NB4 (cell line): ENCODE data around the gene ATAD1.
A peak's percentile ranks its signal among the peaks of the same experiment; 100 is the strongest.

Experiments used
- DNase-seq: peaks from one replicate; pipeline ENCODE4 v3.0.0; 2010; ENCODE audit warnings: low read depth
- H3K4me3 ChIP-seq: one replicate; pipeline ENCODE4 v1.5.1; 2011; ENCODE audit warnings: mild to moderate bottlenecking, low read depth, low read length, moderate library complexity
- MYC ChIP-seq: IDR thresholded peaks from 2 replicates; pipeline ENCODE4 v1.6.1; 2011; ENCODE audit warnings: low read depth, low read length
- POLR2A ChIP-seq: IDR thresholded peaks from 2 replicates; pipeline ENCODE4 v1.6.1; 2011; ENCODE audit warnings: mild to moderate bottlenecking; ENCODE audit not compliant: insufficient read length; ENCODE audit errors: extremely low read depth
- TF ChIP-seq, protein P1 (sequence below): IDR thresholded peaks from 2 replicates; pipeline ENCODE4 v1.6.1; 2011; ENCODE audit warnings: low read depth, low read length
- TF ChIP-seq, protein P2 (sequence below): IDR thresholded peaks from one replicate; pipeline ENCODE4 v1.5.1; 2012; ENCODE audit warnings: low read depth, low read length

Gene ATAD1

DNA sequence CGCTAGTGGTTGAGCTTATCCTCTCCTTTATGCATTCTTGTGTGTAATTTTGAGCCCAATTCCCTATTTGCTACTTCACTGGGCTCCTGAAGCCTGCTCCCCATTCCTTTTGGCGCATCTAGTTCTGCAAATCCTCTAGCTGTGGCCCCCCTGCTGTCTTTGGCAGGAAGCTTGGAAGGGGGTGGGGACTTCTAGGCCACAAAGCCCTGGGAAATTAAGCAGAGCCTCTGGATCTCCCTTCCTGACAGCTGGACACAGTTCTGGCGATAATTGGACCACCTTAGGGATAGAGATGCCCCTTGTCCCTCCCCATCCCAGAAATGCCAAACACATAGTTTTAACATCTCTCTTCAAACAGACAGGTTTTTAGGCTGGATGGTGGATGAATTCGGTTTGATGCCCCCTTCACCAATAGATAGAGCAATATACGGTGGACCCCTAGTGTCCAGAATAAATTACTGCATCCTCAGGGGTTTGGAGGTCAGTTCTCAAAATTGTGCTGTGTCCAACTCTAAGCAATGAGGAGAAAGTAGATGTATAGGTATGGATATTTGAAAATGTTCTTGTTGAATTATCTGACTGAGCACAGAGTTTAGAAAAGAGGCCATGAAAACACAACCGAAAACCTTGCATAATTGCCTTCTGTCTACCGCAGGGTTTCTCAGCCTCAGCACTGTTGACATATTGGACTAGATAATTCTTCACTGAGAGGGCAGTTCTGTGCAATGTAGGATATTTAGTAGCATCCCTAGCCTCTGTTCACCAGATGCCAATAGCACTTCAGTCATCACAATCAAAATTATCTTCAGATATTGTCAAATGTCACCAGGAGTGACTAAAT is 82.8 kb downstream of the ATAD1 start:
- DNase-seq, result peak; percentile 63
- H3K4me3 ChIP-seq, result no peak overlapping the region
- TF ChIP-seq, protein P1, sequence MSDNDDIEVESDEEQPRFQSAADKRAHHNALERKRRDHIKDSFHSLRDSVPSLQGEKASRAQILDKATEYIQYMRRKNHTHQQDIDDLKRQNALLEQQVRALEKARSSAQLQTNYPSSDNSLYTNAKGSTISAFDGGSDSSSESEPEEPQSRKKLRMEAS, result no peak
- TF ChIP-seq, protein P2, sequence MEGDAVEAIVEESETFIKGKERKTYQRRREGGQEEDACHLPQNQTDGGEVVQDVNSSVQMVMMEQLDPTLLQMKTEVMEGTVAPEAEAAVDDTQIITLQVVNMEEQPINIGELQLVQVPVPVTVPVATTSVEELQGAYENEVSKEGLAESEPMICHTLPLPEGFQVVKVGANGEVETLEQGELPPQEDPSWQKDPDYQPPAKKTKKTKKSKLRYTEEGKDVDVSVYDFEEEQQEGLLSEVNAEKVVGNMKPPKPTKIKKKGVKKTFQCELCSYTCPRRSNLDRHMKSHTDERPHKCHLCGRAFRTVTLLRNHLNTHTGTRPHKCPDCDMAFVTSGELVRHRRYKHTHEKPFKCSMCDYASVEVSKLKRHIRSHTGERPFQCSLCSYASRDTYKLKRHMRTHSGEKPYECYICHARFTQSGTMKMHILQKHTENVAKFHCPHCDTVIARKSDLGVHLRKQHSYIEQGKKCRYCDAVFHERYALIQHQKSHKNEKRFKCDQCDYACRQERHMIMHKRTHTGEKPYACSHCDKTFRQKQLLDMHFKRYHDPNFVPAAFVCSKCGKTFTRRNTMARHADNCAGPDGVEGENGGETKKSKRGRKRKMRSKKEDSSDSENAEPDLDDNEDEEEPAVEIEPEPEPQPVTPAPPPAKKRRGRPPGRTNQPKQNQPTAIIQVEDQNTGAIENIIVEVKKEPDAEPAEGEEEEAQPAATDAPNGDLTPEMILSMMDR, result peak; percentile 78
- no peak for TF ChIP-seq POLR2A
- TF ChIP-seq MYC, result no peak

DNA sequence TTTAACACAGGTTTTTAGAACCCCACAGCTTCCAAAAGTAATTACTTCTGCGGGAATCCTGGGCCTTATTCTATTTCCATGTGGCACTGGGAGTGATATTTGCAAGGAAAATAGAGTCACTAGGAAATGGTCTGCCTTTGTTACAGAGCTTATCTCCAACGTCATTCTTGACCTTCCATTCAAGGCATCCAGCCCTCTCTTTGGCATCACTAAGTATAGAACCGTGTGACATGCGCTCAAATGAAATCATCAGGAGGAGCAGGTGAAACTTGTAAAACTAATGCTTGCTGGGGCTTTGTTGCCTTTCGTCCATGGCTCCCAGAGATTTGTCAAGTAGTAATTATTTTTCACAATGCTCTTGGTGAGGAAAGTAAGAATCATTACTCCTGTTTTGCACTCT is 84.9 kb downstream of the ATAD1 start:
- TF ChIP-seq, protein P1, result no peak
- no peak for TF ChIP-seq MYC
- TF ChIP-seq POLR2A, result no peak
- TF ChIP-seq, protein P2, result no peak
- no peak overlapping the region for H3K4me3 ChIP-seq
- DNase-seq, result no peak

DNA sequence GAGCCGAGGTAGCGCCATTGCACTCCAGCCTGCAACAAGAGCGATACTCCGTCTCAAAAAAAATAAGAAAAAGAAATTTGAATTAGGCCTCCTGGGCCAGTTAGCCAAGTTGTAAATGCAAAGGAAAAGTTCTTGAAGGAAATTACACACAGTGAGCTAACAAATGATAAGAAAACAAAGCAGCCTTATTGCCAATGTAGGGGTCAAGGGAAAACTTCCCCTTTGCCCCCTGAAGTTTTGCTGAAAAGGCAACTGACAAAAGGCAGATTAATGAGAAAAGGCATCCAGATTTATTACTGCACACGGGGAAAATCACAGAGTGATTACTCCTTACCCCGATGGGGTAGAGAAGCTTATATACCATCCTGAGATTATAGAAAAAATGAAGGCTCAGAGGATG is 88.1 kb downstream of the ATAD1 start:
- H3K4me3 ChIP-seq, result no peak overlapping the region
- DNase-seq, result no peak
- TF ChIP-seq MYC, result no peak
- TF ChIP-seq, protein P1, result no peak
- TF ChIP-seq, protein P2, result no peak
- no peak for TF ChIP-seq POLR2A

DNA sequence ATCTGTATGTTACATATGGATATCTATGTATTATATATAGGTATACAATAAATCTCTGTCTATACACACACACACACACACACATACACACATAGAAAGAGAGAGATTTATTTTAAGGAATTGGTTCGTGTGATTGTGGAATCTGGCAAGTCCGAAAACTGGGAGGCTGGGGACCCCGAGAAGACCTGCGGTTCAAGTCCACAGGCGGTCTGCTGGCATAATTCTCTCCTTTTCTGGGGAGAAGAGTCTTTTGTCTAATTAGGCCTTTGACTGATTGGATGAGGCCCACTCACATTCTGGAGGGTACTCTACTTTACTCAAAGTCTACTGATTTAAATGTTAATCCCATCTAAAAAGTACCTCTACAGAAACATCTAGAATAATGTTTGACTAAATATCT is 93.2 kb downstream of the ATAD1 start:
- no peak for DNase-seq
- H3K4me3 ChIP-seq, result no peak overlapping the region
- TF ChIP-seq, protein P1, result no peak
- TF ChIP-seq POLR2A (no peak), MYC (no peak)
- TF ChIP-seq, protein P2, result no peak

DNA sequence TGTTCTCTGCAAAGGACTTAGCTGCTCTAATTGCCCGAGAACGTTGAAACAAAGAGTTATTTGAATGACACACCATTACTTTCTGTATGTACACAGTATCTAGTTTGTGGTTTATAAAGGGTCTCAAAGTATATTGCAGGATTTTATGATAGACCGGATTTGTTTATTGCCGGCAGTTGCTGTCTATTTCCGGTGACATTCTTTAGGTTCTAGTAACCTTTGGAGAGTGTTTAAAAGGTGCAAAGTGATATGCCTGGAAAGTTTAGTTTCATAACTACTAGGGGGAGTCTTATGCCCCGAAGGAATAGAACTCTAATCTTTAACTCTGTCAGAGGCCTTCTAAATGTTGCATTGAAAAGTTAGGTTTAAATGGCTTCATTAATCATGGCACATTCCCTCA is 94.5 kb downstream of the ATAD1 start:
- TF ChIP-seq, protein P1, result no peak
- no peak for TF ChIP-seq POLR2A
- TF ChIP-seq, protein P2, result no peak
- TF ChIP-seq MYC, result no peak
- H3K4me3 ChIP-seq, result no peak overlapping the region
- DNase-seq, result no peak
